ENCODE results near the gene SFT2D1. TPM values are rescaled to one million over a fixed set of nuclear protein-coding genes. Genes with fewer than 3 reads are reported as not detected.

Gene SFT2D1
- total RNA-seq, 4 donors from 2014 or later, result 36.8 to 53.5 (median 48.4) TPM

DNA sequence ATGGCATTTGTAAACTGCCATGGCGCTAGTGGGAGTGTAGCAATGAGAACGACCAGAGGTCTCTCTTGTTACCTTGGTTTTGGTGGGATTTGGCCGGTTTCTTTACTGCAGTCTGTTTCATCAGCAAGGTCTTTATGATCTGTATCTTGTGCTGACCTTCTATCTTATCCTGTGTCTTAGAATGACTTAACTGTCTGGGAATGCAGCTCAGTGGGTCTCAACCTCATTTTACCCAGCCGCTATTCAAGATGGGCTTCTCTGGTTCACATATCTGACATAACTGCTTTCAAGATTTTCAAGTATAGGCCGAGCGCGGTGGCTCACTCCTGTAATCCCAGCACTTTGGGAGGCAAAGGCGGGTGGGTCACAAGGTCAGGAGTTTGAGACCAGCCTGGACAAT lies 1.9 kb upstream of the SFT2D1 start:
- Histone ChIP-seq H3K9me3 (no peaks in the 10 kb centered on the region), H3K36me3 (no peaks in the 10 kb centered on the region), H3K27ac (no peak overlapping the region), H3K4me1 (peaks cover 18 to 25% of the 10 kb centered on the region in 2 donors), H3K27me3 (no peaks in the 10 kb centered on the region), H3K4me3 (replicated peaks in 1 of 3) (no peak overlapping the region)
- intact Hi-C loops (cut with DNase I), result no loop called here
- no peak for DNase-seq
- 95% methylated on average over 8 of the region's 8 CpGs for WGBS, 2 donors
- no peak for TF ChIP-seq CTCF (IDR thresholded peaks at IDR 0.05)
- no peak for TF ChIP-seq POLR2A (IDR thresholded peaks at IDR 0.05)

DNA sequence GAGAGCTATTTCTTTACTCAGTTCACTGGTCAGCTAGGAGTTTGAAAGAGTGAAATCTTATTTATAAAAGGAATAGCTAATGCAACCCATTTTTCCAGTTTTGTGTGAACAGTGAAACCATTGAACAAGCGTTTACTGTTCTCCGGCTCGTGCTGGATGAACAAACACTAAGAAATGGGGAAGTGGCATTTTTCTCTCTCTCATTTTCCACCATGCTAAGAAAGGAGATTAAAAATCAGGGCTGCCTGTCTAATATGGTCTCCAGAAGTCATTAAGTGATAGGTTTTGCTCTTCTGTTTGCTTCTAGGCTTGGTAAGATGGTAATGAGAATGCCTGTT lies 774 bp upstream of the SFT2D1 start:
- Histone ChIP-seq H3K36me3 (no peaks in the 10 kb centered on the region), H3K4me1 (peaks cover 18 to 30% of the 10 kb centered on the region in 2 donors), H3K4me3 (replicated peaks in 1 of 3) (peak overlapping the region in 2 of 3 donors; percentile 89 to 97), H3K9me3 (no peaks in the 10 kb centered on the region), H3K27ac (peak overlapping the region in 2 of 3 donors; percentile 89 to 91), H3K27me3 (no peaks in the 10 kb centered on the region)
- DNase-seq, result no peak
- WGBS, 2 donors, result 25 to 26% methylated on average over 3 of the region's 3 CpGs
- TF ChIP-seq POLR2A (IDR thresholded peaks at IDR 0.05) (no peak), CTCF (IDR thresholded peaks at IDR 0.05) (no peak)
- intact Hi-C loops (cut with DNase I), result no loop called here

- Histone ChIP-seq H3K9me3 (no peaks in the 10 kb centered on the region), H3K4me1 (peaks cover 18 to 30% of the 10 kb centered on the region in 2 donors), H3K27ac (peak overlapping the region; percentile 8 to 91 (median 89)), H3K36me3 (no peaks in the 10 kb centered on the region), H3K4me3 (replicated peaks in 1 of 3) (peak overlapping the region; percentile 80 to 97 (median 89)), H3K27me3 (no peaks in the 10 kb centered on the region)
- intact Hi-C loops (cut with DNase I), result no loop called here
- 0 to 1% methylated on average over 13 to 16 of the region's 16 CpGs for WGBS, 2 donors
- peak in 1 of 2 donors; percentile 14 for DNase-seq
- TF ChIP-seq POLR2A (IDR thresholded peaks at IDR 0.05), result no peak
- TF ChIP-seq CTCF (IDR thresholded peaks at IDR 0.05), result no peak
These were observed 382 bp downstream of the SFT2D1 start for GRCh38 chr6:166341977-166342348.

DNA sequence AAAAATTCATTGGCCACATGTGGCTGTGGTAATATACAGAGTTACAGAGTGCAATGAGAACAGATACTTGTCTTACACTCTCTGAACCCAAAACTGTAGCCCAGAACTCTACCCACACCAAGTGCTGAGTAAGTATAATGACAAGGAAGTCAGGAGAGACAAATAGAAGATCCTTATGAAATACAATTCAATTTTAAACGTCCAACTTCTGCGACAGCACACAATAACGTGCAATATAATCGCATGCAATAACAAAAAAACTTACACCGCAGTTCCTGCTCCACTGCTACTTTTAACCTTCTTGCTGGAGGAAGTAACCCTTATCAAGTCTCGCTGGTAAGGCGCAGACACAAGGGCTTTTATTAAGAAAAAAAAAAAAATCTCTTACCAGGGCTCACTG lies 881 bp downstream of the SFT2D1 start:
- peak overlapping the region in 1 of 3 donors; percentile 91 for H3K27ac ChIP-seq
- no peaks in the 10 kb centered on the region for H3K9me3 ChIP-seq
- H3K36me3 ChIP-seq, result no peaks in the 10 kb centered on the region
- H3K4me1 ChIP-seq, result peaks cover 18 to 30% of the 10 kb centered on the region in 2 donors
- TF ChIP-seq POLR2A (IDR thresholded peaks at IDR 0.05) (no peak), CTCF (IDR thresholded peaks at IDR 0.05) (no peak)
- peak overlapping the region; percentile 80 to 97 (median 89) for H3K4me3 ChIP-seq (replicated peaks in 1 of 3)
- 42 to 45% methylated on average over 7 of the region's 7 CpGs for WGBS, 2 donors
- DNase-seq, result no peak
- intact Hi-C loops (cut with DNase I), result no loop called here
- no peaks in the 10 kb centered on the region for H3K27me3 ChIP-seq

DNA sequence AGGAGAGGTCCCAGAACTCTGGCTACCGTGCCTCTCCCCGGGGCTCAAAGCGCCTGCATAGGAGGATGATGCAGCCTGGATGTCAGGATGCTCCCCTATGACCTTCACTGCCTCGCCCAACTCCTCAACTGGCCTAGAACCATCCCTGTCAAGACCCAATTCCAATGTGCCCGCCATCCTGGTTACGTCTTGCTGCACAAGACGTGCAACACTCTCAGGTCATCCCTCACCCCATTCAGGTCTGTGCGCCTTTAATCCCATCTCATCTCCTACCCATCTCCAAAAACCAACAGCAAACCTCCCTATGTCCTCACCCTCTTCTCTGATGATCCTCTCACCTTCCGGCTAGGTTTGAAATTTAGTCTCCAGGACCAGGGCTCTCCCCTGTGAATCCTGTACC lies 3.5 kb downstream of the SFT2D1 start:
- Histone ChIP-seq H3K9me3 (no peaks in the 10 kb centered on the region), H3K27me3 (no peaks in the 10 kb centered on the region), H3K4me3 (replicated peaks in 1 of 3) (no peak overlapping the region), H3K4me1 (peaks cover 18 to 30% of the 10 kb centered on the region in 2 donors), H3K27ac (no peak overlapping the region), H3K36me3 (no peaks in the 10 kb centered on the region)
- WGBS, 2 donors, result 99% methylated on average over 9 of the region's 9 CpGs
- intact Hi-C loops (cut with DNase I), result loop anchor here (10.0 kb wide), 1 partner anchor 46 kb away; the partner anchor contains the start of gene MPC1
- no peak for DNase-seq
- TF ChIP-seq CTCF (IDR thresholded peaks at IDR 0.05) (no peak), POLR2A (IDR thresholded peaks at IDR 0.05) (no peak)
